ENCODE data around the gene GRAMD1A. TPM values are rescaled to one million over a fixed set of nuclear protein-coding genes. Genes with fewer than 3 reads are reported as not detected.

Gene GRAMD1A
- total RNA-seq, 1 experiment from 2014 or later = 49.4 TPM

GRCh38 chr19:35066121-35066520, 66.0 kb downstream of the GRAMD1A start:
- peaks cover 5% of the 10 kb centered on the region for H3K4me1 ChIP-seq
- H3K4me3 ChIP-seq = no peak overlapping the region
- H3K9me3 ChIP-seq (replicated peaks) = no peaks in the 10 kb centered on the region
- no peak overlapping the region for H3K27ac ChIP-seq
- H3K36me3 ChIP-seq = no peaks in the 10 kb centered on the region
- no peaks in the 10 kb centered on the region for H3K27me3 ChIP-seq
- DNase-seq = no peak

- no peaks in the 10 kb centered on the region for H3K9me3 ChIP-seq (replicated peaks)
- no peak overlapping the region for H3K4me3 ChIP-seq
- H3K27ac ChIP-seq = no peak overlapping the region
- H3K27me3 ChIP-seq = no peaks in the 10 kb centered on the region
- peak; percentile 82 to 90 for DNase-seq
- no peaks in the 10 kb centered on the region for H3K36me3 ChIP-seq
- peaks cover 5% of the 10 kb centered on the region for H3K4me1 ChIP-seq
Observed at GRCh38 chr19:35066691-35067563, 66.8 kb downstream of the GRAMD1A start.

GRCh38 chr19:35068941-35069634, 69.0 kb downstream of the GRAMD1A start:
- Histone ChIP-seq H3K27ac (no peak overlapping the region), H3K4me3 (no peak overlapping the region), H3K4me1 (peaks cover 5% of the 10 kb centered on the region), H3K9me3 (replicated peaks) (no peaks in the 10 kb centered on the region), H3K27me3 (no peaks in the 10 kb centered on the region), H3K36me3 (no peaks in the 10 kb centered on the region)
- DNase-seq = no peak

GRCh38 chr19:35069696-35070095, 69.6 kb downstream of the GRAMD1A start:
- peaks cover 5% of the 10 kb centered on the region for H3K4me1 ChIP-seq
- H3K4me3 ChIP-seq = no peak overlapping the region
- no peak overlapping the region for H3K27ac ChIP-seq
- H3K36me3 ChIP-seq = no peaks in the 10 kb centered on the region
- no peaks in the 10 kb centered on the region for H3K9me3 ChIP-seq (replicated peaks)
- DNase-seq = no peak
- H3K27me3 ChIP-seq = no peaks in the 10 kb centered on the region

- H3K4me1 ChIP-seq = peaks cover 5% of the 10 kb centered on the region
- H3K9me3 ChIP-seq (replicated peaks) = no peaks in the 10 kb centered on the region
- no peak for DNase-seq
- no peaks in the 10 kb centered on the region for H3K36me3 ChIP-seq
- H3K4me3 ChIP-seq = no peak overlapping the region
- no peak overlapping the region for H3K27ac ChIP-seq
- no peaks in the 10 kb centered on the region; the same call in 1 of the 2 replicates for H3K27me3 ChIP-seq
Observed at GRCh38 chr19:35070471-35070870, 70.3 kb downstream of the GRAMD1A start.

GRCh38 chr19:35073516-35073915, 73.4 kb downstream of the GRAMD1A start:
- Histone ChIP-seq H3K36me3 (no peaks in the 10 kb centered on the region), H3K4me1 (peaks cover 1% of the 10 kb centered on the region), H3K9me3 (replicated peaks) (no peaks in the 10 kb centered on the region), H3K4me3 (no peak overlapping the region), H3K27me3 (no peaks in the 10 kb centered on the region; the same call in none of the 2 replicates), H3K27ac (no peak overlapping the region)
- no peak for DNase-seq

GRCh38 chr19:35073941-35074340, 73.8 kb downstream of the GRAMD1A start:
- no peaks in the 10 kb centered on the region for H3K36me3 ChIP-seq
- no peak overlapping the region for H3K27ac ChIP-seq
- no peaks in the 10 kb centered on the region; the same call in none of the 2 replicates for H3K27me3 ChIP-seq
- H3K4me1 ChIP-seq = no peaks in the 10 kb centered on the region
- DNase-seq = no peak
- no peaks in the 10 kb centered on the region for H3K9me3 ChIP-seq (replicated peaks)
- H3K4me3 ChIP-seq = no peak overlapping the region

- no peak for DNase-seq
- no peak overlapping the region for H3K4me3 ChIP-seq
- no peaks in the 10 kb centered on the region for H3K9me3 ChIP-seq (replicated peaks)
- no peak overlapping the region for H3K27ac ChIP-seq
- H3K36me3 ChIP-seq = no peaks in the 10 kb centered on the region
- H3K4me1 ChIP-seq = no peaks in the 10 kb centered on the region
- no peaks in the 10 kb centered on the region; the same call in none of the 2 replicates for H3K27me3 ChIP-seq
Observed at GRCh38 chr19:35074426-35075201, 74.5 kb downstream of the GRAMD1A start.

GRCh38 chr19:35075202-35076025, 75.3 kb downstream of the GRAMD1A start:
- Histone ChIP-seq H3K4me3 (no peak overlapping the region), H3K4me1 (no peaks in the 10 kb centered on the region), H3K9me3 (replicated peaks) (no peaks in the 10 kb centered on the region), H3K27ac (no peak overlapping the region), H3K27me3 (no peaks in the 10 kb centered on the region; the same call in none of the 2 replicates), H3K36me3 (no peaks in the 10 kb centered on the region)
- no peak for DNase-seq

GRCh38 chr19:35076026-35076370, 75.9 kb downstream of the GRAMD1A start:
- Histone ChIP-seq H3K27ac (no peak overlapping the region), H3K9me3 (replicated peaks) (no peaks in the 10 kb centered on the region), H3K36me3 (no peaks in the 10 kb centered on the region), H3K4me3 (no peak overlapping the region), H3K27me3 (no peaks in the 10 kb centered on the region; the same call in none of the 2 replicates), H3K4me1 (no peaks in the 10 kb centered on the region)
- no peak for DNase-seq

Other genes starting within 250 kb of the GRAMD1A start
- 8.5 and 9.0 TPM in 2 replicates for gene ZNF599, start 227.1 kb upstream of the GRAMD1A start, total RNA-seq (2014; rRNA removed; shearing (Covaris generic))
- 2.8 and 3.8 TPM in 2 replicates for gene ZNF30, start 73.4 kb upstream of the GRAMD1A start, total RNA-seq (2014; rRNA removed; shearing (Covaris generic))
- 1.6 and 2.1 TPM in 2 replicates for gene ZNF792, start 36.1 kb upstream of the GRAMD1A start, total RNA-seq (2014; rRNA removed; shearing (Covaris generic))
- gene SCN1B, start 30.1 kb downstream of the GRAMD1A start, total RNA-seq (2014; rRNA removed; shearing (Covaris generic)) = 1.2 and 2.3 TPM in 2 replicates
- gene HPN, start 41.4 kb downstream of the GRAMD1A start, total RNA-seq (2014; rRNA removed; shearing (Covaris generic)) = not detected in 2 replicates
- gene FXYD3, start 115.5 kb downstream of the GRAMD1A start, total RNA-seq (2014; rRNA removed; shearing (Covaris generic)) = not detected in 2 replicates
- not detected in 2 replicates for gene LGI4, start 134.7 kb downstream of the GRAMD1A start, total RNA-seq (2014; rRNA removed; shearing (Covaris generic))
- not detected in 2 replicates for gene FXYD1, start 138.5 kb downstream of the GRAMD1A start, total RNA-seq (2014; rRNA removed; shearing (Covaris generic))
- not detected in 2 replicates for gene FXYD7, start 142.9 kb downstream of the GRAMD1A start, total RNA-seq (2014; rRNA removed; shearing (Covaris generic))
- gene FXYD5, start 154.4 kb downstream of the GRAMD1A start, total RNA-seq (2014; rRNA removed; shearing (Covaris generic)) = 4.0 and 6.6 TPM in 2 replicates
- gene FAM187B, start 228.4 kb downstream of the GRAMD1A start, total RNA-seq (2014; rRNA removed; shearing (Covaris generic)) = not detected in 2 replicates
- gene LSR, start 248.7 kb downstream of the GRAMD1A start, total RNA-seq (2014; rRNA removed; shearing (Covaris generic)) = 0.59 and 0.96 TPM in 2 replicates

Data from SJCRH30 (cell line).